GM13977 (cell line): ENCODE data around the gene TXNDC11.
A peak's percentile ranks its signal among the peaks of the same experiment; 100 is the strongest.

Experiments used
- DNase-seq: peaks from one replicate; pipeline ENCODE4 v3.0.0; 2012; ENCODE audit warnings: low spot score
- in situ Hi-C: fragments of 300-500 bp; cut with MboI; formaldehyde crosslinking; loops from one replicate; pipeline ENCODE4 v1.12.0; 2022; ENCODE audit warnings: low sequenced_read_pairs, low pct_unique_long_range_greater_than_20kb, mixed read lengths, inconsistent platforms; ENCODE audit not compliant: unreplicated experiment
- TF ChIP-seq, protein P1 (sequence below): IDR thresholded peaks from 2 replicates; pipeline ENCODE4 v1.5.1; 2012; ENCODE audit warnings: mild to moderate bottlenecking, control low read depth; ENCODE audit not compliant: insufficient read depth; ENCODE audit errors: extremely low read depth, missing control alignments

The TXNDC11 gene

DNA sequence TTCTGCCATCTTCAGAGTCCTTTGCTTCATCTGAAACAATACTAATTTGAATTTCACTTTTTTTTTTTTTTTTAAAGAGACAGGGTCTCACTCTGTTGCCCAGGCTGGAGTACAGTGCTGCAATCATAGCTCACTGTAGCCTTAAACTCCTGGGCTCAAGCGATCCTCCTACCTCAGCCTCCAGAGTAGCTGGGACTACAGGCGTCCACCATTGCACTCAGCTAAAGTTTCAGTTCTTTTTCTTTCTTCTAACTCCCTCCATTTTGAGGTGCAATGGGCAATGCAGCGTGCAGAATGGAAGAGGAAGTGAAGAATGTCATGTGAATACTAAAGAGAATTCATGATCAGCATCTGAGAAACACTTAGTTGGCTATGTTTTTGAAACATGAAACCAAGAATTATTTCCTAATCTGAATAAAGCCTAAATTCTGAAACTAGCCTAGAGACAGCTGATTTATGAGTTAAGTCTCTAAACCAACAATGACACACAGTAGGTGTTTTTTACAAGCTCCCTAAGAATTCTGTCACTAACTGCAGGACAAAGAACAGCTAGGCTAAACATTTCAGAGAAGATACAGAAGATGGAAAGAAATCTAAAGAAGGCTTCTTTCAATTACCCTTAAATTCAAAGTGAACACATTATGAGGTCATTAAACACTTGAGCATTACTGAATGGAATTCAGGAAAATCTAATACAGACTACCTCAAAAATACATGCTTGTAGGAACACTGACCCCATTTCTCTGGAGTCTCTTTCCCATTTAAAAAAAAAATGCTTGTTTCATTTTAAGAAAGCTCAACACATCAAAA, 53.4 kb downstream of the TXNDC11 start:
- TF ChIP-seq, protein P1, sequence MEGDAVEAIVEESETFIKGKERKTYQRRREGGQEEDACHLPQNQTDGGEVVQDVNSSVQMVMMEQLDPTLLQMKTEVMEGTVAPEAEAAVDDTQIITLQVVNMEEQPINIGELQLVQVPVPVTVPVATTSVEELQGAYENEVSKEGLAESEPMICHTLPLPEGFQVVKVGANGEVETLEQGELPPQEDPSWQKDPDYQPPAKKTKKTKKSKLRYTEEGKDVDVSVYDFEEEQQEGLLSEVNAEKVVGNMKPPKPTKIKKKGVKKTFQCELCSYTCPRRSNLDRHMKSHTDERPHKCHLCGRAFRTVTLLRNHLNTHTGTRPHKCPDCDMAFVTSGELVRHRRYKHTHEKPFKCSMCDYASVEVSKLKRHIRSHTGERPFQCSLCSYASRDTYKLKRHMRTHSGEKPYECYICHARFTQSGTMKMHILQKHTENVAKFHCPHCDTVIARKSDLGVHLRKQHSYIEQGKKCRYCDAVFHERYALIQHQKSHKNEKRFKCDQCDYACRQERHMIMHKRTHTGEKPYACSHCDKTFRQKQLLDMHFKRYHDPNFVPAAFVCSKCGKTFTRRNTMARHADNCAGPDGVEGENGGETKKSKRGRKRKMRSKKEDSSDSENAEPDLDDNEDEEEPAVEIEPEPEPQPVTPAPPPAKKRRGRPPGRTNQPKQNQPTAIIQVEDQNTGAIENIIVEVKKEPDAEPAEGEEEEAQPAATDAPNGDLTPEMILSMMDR: no peak
- in situ Hi-C loops: no loop called here
- peak; percentile 65 for DNase-seq

DNA sequence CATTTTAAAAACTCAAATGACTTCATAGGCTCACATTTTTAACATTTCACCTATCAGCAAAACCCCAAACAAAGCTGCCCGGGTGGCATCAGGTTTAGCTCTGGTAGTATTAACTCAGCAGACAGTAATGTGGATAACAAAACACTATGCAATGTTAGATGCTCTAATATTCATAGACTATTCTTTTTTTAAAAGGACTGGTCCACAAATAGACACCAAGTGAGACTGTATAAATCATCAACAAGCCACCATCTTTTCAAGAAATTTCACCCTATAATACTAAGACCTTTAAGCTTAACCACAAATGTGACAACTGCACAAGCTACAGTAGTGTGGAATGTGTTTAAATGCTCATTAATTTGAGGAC, 54.2 kb downstream of the TXNDC11 start:
- DNase-seq: no peak
- TF ChIP-seq, protein P1: no peak
- in situ Hi-C loops: no loop called here

GRCh38 chr16:11687601-11688519, 54.8 kb downstream of the TXNDC11 start:
- in situ Hi-C loops: no loop called here
- no peak for DNase-seq
- TF ChIP-seq, protein P1: no peak

- in situ Hi-C loops: no loop called here
- no peak for DNase-seq
- TF ChIP-seq, protein P1: no peak
Measured at GRCh38 chr16:11686713-11687380, 55.8 kb downstream of the TXNDC11 start.

GRCh38 chr16:11685844-11686618, 56.6 kb downstream of the TXNDC11 start:
- no peak for DNase-seq
- in situ Hi-C loops: no loop called here
- TF ChIP-seq, protein P1: no peak
